ENCODE results near the gene NRDE2. TPM values are rescaled to one million over a fixed set of nuclear protein-coding genes. Genes with fewer than 3 reads are reported as not detected.

NRDE2 gene
- polyA plus RNA-seq, 1 experiment: 8.8 TPM

DNA sequence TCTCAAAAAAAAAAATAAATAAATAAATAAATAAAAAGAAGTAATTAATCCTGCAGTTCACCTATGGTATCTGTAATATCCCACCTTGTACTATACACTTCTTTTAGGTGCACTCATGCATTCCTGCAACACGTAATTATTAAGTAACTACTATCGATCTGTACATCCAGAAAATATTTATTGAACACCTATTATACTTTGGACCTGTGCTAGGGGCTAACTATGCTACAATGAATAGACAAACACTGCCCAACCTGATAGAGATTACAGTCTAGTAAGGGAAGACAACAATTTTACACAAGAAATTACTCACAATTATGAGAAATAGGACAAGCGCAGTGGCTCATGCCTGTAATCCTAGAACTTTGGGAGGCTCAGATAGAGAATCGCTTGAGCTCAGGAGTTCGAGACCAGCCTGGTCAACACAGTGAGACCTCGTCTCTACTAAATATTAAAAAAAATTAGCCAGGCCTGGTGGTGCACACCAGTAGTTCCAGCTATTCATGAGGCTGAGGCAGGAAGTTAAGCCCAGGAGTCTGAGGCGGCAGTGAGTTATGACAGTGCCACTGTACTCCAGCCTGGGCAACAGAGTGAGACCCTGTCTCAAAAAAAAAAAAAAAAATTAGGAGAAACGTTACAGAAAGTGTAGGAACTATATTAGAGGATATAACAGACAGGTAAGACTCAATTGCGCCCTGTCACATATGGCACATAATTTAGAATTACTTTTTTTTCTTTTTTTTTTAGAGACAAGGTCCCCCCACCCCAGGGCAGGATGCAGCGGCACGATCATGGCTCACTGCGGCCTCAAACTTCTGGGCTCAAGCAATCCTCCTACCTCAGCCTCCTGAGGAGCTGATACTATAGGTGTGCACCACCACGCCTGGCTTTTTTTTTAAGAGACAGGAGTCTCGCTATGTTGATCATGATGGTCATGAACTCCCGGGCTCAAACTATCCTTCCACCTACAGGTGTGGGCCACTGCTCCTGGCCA, 1.2 kb downstream of the NRDE2 start:
- CTCF ChIA-PET: interaction anchor here (0.6 kb wide), 1 partner anchor 60 kb away, joined by 3 read pairs; no protein-coding TSS in a partner anchor

DNA sequence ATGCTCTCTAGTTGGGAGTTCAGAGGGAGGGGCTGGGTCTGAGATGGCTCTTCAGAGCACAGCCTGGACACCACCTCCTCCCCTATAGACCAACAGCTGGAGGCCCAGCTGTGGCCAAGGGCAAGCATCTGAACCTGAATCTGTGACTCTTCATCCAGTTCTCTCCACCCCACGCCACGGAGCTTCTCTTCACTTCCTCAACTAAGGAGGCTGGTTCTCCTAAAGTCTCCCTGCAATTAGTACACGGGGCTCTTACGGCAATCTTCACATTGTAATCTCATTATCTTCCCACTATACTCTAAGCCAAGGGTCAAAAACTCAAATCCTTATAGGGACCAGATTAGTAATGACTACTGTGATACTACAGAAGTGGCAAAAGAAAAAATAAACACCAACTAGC, 9.8 kb downstream of the NRDE2 start:
- ChIA-PET POLR2A (no interaction called here), CTCF (interaction anchor here (0.6 kb wide), 1 partner anchor 1765 kb away, joined by 3 read pairs; no protein-coding TSS in a partner anchor)

More for the DNA sequence above, 1.2 kb downstream of the NRDE2 start:
- DNase-seq (ENCODE audit: low read depth): no peak
- TF ChIP-seq, protein P1, sequence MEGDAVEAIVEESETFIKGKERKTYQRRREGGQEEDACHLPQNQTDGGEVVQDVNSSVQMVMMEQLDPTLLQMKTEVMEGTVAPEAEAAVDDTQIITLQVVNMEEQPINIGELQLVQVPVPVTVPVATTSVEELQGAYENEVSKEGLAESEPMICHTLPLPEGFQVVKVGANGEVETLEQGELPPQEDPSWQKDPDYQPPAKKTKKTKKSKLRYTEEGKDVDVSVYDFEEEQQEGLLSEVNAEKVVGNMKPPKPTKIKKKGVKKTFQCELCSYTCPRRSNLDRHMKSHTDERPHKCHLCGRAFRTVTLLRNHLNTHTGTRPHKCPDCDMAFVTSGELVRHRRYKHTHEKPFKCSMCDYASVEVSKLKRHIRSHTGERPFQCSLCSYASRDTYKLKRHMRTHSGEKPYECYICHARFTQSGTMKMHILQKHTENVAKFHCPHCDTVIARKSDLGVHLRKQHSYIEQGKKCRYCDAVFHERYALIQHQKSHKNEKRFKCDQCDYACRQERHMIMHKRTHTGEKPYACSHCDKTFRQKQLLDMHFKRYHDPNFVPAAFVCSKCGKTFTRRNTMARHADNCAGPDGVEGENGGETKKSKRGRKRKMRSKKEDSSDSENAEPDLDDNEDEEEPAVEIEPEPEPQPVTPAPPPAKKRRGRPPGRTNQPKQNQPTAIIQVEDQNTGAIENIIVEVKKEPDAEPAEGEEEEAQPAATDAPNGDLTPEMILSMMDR (IDR thresholded peaks at IDR 0.05; ENCODE audit: insufficient read depth, low read depth, low read length): no peak
- Histone ChIP-seq H3K27me3 (ENCODE audit: control insufficient read depth, insufficient read depth, low read length) (peaks cover under 1% of the 10 kb centered on the region; the same call in 1 of the 2 replicates), H3K36me3 (ENCODE audit: control insufficient read depth, insufficient read depth, low read length) (no peaks in the 10 kb centered on the region), H3K4me3 (ENCODE audit: low read depth, low read length) (peak overlapping the region; percentile 56)
- POLR2A ChIA-PET: no interaction called here

DNA sequence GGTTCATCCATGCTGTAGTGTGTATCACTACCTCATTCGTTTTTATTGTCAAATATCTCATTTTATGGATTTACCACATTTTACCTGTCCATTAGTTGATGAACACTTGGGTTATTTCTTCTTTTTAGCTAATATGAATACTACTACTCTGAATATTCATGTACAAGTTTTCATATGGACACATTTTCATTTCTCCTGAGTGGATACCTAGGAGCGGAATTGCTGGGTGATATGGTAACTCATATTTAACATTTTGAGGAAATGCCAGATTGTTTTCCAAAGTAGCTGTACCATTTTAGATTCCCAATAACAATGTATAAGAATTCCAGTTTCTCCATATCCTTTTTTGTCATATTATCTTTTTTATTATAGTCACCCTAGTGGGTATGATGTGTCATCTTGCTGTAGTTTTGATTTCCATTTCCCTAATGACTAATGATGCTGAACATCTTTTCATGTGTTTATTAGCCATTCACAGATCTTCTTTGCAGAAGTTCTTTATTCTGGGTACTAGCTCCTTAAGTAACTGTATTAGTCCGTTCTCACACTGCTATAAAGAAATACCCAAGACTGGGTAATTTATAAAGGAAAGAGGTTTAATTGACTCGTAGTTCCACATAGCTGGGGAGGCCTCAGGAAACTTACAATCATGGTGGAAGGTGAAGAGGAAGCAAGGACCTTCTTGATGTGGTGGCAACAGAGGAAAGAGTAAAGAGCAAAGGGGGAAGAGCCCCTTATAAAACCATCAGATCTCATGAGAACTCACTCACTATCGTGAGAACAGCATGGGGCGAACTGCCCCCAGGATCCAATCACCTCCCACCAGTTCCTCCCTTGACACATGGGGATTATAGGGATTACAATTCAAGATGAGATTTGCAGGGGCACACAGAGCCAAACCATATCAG, 11.9 kb downstream of the NRDE2 start:
- Histone ChIP-seq H3K4me3 (ENCODE audit: low read depth, low read length) (no peak overlapping the region), H3K27me3 (ENCODE audit: control insufficient read depth, insufficient read depth, low read length) (no peaks in the 10 kb centered on the region), H3K36me3 (ENCODE audit: control insufficient read depth, insufficient read depth, low read length) (peaks cover 1% of the 10 kb centered on the region; the same call in 1 of the 2 replicates)
- DNase-seq (ENCODE audit: low read depth): no peak
- TF ChIP-seq, protein P1 (IDR thresholded peaks at IDR 0.05; ENCODE audit: insufficient read depth, low read depth, low read length): no peak
- CTCF ChIA-PET: no interaction called here
- POLR2A ChIA-PET: no interaction called here

More for the DNA sequence above, 9.8 kb downstream of the NRDE2 start:
- H3K36me3 ChIP-seq (ENCODE audit: control insufficient read depth, insufficient read depth, low read length): no peaks in the 10 kb centered on the region; the same call in 1 of the 2 replicates
- no peak overlapping the region for H3K4me3 ChIP-seq (ENCODE audit: low read depth, low read length)
- H3K27me3 ChIP-seq (ENCODE audit: control insufficient read depth, insufficient read depth, low read length): no peaks in the 10 kb centered on the region
- DNase-seq (ENCODE audit: low read depth): no peak
- TF ChIP-seq, protein P1 (IDR thresholded peaks at IDR 0.05; ENCODE audit: insufficient read depth, low read depth, low read length): no peak

DNA sequence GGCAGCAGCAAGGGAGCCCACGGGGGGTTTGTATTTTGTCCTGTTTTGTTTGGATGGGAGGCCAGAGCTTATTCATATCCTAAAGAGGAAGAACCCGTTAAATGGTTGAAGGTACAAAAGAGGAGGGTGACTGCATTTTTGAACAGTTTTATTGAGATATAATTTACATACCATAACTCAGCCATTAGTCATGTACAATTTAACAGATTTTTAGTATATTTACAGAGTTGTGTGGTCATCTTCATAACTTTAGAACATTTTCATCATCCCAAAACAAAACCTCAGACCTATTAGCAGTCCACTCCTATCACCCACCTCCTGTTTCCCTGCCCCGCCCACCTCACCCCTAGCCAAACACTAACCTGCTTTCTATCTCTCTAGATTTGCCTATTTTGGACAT, 12.6 kb downstream of the NRDE2 start:
- Histone ChIP-seq H3K4me3 (ENCODE audit: low read depth, low read length) (no peak overlapping the region), H3K36me3 (ENCODE audit: control insufficient read depth, insufficient read depth, low read length) (peaks cover 1% of the 10 kb centered on the region; the same call in 1 of the 2 replicates), H3K27me3 (ENCODE audit: control insufficient read depth, insufficient read depth, low read length) (no peaks in the 10 kb centered on the region)
- POLR2A ChIA-PET: no interaction called here
- TF ChIP-seq, protein P1 (IDR thresholded peaks at IDR 0.05; ENCODE audit: insufficient read depth, low read depth, low read length): no peak
- DNase-seq (ENCODE audit: low read depth): peak; percentile 25
- CTCF ChIA-PET: no interaction called here

Data from BJ (cell line).